ENCODE data around the gene CACNA2D2.

DNA sequence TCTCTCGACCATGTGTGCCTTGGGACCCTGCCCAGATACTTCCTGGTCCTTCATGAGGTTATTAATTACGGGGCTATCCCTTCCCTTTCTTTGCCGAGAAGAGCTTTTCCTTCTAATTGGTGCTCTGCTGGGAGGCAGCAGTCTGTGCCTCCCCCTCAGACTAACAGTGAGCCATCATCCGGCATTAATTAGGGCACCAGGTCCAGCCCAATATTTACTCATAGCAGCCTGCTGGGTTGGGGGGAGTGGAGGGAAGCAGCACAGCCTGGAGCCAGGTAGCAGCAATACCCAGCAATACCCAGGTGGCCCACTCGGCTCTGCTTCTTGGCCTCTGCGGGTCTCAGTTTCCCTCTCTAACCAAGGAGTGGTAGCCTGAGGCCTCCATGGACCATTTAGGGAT, 20.1 kb downstream of the CACNA2D2 start:
- TF ChIP-seq, protein P1, sequence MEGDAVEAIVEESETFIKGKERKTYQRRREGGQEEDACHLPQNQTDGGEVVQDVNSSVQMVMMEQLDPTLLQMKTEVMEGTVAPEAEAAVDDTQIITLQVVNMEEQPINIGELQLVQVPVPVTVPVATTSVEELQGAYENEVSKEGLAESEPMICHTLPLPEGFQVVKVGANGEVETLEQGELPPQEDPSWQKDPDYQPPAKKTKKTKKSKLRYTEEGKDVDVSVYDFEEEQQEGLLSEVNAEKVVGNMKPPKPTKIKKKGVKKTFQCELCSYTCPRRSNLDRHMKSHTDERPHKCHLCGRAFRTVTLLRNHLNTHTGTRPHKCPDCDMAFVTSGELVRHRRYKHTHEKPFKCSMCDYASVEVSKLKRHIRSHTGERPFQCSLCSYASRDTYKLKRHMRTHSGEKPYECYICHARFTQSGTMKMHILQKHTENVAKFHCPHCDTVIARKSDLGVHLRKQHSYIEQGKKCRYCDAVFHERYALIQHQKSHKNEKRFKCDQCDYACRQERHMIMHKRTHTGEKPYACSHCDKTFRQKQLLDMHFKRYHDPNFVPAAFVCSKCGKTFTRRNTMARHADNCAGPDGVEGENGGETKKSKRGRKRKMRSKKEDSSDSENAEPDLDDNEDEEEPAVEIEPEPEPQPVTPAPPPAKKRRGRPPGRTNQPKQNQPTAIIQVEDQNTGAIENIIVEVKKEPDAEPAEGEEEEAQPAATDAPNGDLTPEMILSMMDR (IDR thresholded peaks at IDR 0.05): no peak
- TF ChIP-seq POLR2A (IDR thresholded peaks at IDR 0.05): no peak

Data from heart left ventricle (tissue), 13 donors.